Trophoblast cell (in vitro differentiated cells and primary cell): ENCODE measurements around the gene AOX1.
"Not testable (repeated sequence)": the region's sequence is repeated elsewhere in the genome, so short reads cannot be mapped to it uniquely, and the experiment has no call there.

ENCODE experiments used
- DNase-seq, 2 donors: peaks; one replicate each; pipeline ENCODE4 v3.0.0-alpha.2; 2016
- H2AFZ ChIP-seq: 2 replicates; pipeline ENCODE4 v1.6.1; 2013; ENCODE audit warnings: low read length, moderate library complexity, mild to moderate bottlenecking; ENCODE audit not compliant: insufficient read depth, poor library complexity
- H2AK5ac ChIP-seq: 2 replicates; pipeline ENCODE4 v1.6.1; 2013; ENCODE audit warnings: mild to moderate bottlenecking, low read length
- H2BK120ac ChIP-seq: 2 replicates; pipeline ENCODE4 v1.6.1; 2013; ENCODE audit warnings: low read length, mild to moderate bottlenecking, moderate library complexity; ENCODE audit not compliant: insufficient read depth, poor library complexity
- H2BK12ac ChIP-seq: 2 replicates; pipeline ENCODE4 v1.6.1; 2013; ENCODE audit warnings: mild to moderate bottlenecking, low read length, moderate library complexity
- H2BK5ac ChIP-seq: 2 replicates; pipeline ENCODE4 v1.6.1; 2013; ENCODE audit warnings: low read length, low read depth, moderate library complexity, mild to moderate bottlenecking; ENCODE audit not compliant: poor library complexity
- H3K14ac ChIP-seq: 2 replicates; pipeline ENCODE4 v1.6.1; 2013; ENCODE audit warnings: mild to moderate bottlenecking, low read length
- H3K18ac ChIP-seq: 2 replicates; pipeline ENCODE4 v1.6.1; 2013; ENCODE audit warnings: mild to moderate bottlenecking, low read length
- H3K23ac ChIP-seq: 2 replicates; pipeline ENCODE4 v1.6.1; 2013; ENCODE audit warnings: low read length
- H3K27ac ChIP-seq: 2 replicates; pipeline ENCODE4 v1.5.1; 2013; ENCODE audit warnings: low read depth, mild to moderate bottlenecking, inconsistent platforms, low read length, moderate library complexity
- H3K27me3 ChIP-seq: 2 replicates; pipeline ENCODE4 v1.6.1; 2013; ENCODE audit warnings: inconsistent platforms, mild to moderate bottlenecking, low read length, moderate library complexity; ENCODE audit not compliant: insufficient read depth
- H3K36me3 ChIP-seq, 2 experiments: 1 replicate in 1 of 2; 2 replicates in 1 of 2; pipeline ENCODE4 v1.6.1; 2013; ENCODE audit warnings: low read length in 2 of 2, mild to moderate bottlenecking in 2 of 2, moderate library complexity in 1 of 2; ENCODE audit not compliant: insufficient read depth in 2 of 2, control insufficient read depth in 1 of 2
- H3K4ac ChIP-seq: 2 replicates; pipeline ENCODE4 v1.6.1; 2013; ENCODE audit warnings: low read depth, mild to moderate bottlenecking, low read length, moderate library complexity
- H3K4me1 ChIP-seq, 2 experiments: 1 replicate in 1 of 2; 2 replicates in 1 of 2; pipeline ENCODE4 v1.6.1; 2013; ENCODE audit warnings: low read length in 2 of 2, mild to moderate bottlenecking in 2 of 2, moderate library complexity in 1 of 2; ENCODE audit not compliant: insufficient read depth in 2 of 2, control insufficient read depth in 1 of 2
- H3K4me2 ChIP-seq: 2 replicates; pipeline ENCODE4 v1.6.1; 2013; ENCODE audit warnings: inconsistent platforms, mild to moderate bottlenecking, low read length, moderate library complexity
- H3K4me3 ChIP-seq: 2 replicates; pipeline ENCODE4 v1.5.1; 2013; ENCODE audit warnings: mild to moderate bottlenecking, low read depth, low read length, inconsistent platforms
- H3K79me1 ChIP-seq: one replicate; pipeline ENCODE4 v1.6.1; 2013; ENCODE audit warnings: low read length
- H3K79me2 ChIP-seq: 2 replicates; pipeline ENCODE4 v1.6.1; 2013; ENCODE audit warnings: low read length, mild to moderate bottlenecking; ENCODE audit not compliant: control insufficient read depth, insufficient read depth, poor library complexity
- H3K9ac ChIP-seq: 2 replicates; pipeline ENCODE4 v1.6.1; 2013; ENCODE audit warnings: mild to moderate bottlenecking, low read length
- H3K9me3 ChIP-seq: 2 replicates; pipeline ENCODE4 v1.6.1; 2013; ENCODE audit warnings: low read depth, mild to moderate bottlenecking, control low read depth, inconsistent platforms, low read length; ENCODE audit not compliant: insufficient read depth
- H4K12ac ChIP-seq: 2 replicates; pipeline ENCODE4 v1.6.1; 2013; ENCODE audit warnings: low read depth, mild to moderate bottlenecking, low read length, moderate library complexity
- H4K8ac ChIP-seq: 2 replicates; pipeline ENCODE4 v1.6.1; 2013; ENCODE audit warnings: low read depth, mild to moderate bottlenecking, low read length, moderate library complexity
- H4K91ac ChIP-seq: one replicate; pipeline ENCODE4 v1.6.1; 2013; ENCODE audit warnings: low read depth, mild to moderate bottlenecking, low read length, moderate library complexity
- WGBS: extraction: QIAGEN DNeasy Blood & Tissue Kit; methylation state at CpG from one replicate; pipeline ENCODE4 v1.1.7; 2013; ENCODE audit warnings: missing lambda C conversion rate; ENCODE audit not compliant: insufficient read length, insufficient coverage; ENCODE audit errors: extremely low coverage; 5-methylcytosine and 5-hydroxymethylcytosine counted together

The AOX1 gene

DNA sequence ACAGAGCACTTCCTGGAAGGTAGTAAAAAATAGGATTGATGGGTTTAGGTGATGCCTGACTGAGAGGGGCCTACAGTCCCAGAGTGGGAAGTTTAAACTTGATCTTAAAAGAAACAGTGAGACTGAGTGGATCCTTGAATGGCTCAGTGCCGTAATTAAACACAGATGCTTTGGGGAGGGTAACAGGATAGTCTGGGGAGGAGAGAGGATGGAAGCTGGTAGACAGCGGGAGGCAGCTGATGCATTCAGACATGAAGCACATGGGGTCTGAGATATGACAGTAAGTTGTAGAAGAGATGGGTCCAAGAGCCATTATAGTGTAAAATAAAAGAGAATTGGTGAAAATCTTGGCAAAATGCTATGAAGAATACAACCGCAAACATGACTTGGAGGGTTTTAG is 54.4 kb downstream of the AOX1 start:
- no CpG with 5 or more reads among the region's 3 CpGs for WGBS

DNA sequence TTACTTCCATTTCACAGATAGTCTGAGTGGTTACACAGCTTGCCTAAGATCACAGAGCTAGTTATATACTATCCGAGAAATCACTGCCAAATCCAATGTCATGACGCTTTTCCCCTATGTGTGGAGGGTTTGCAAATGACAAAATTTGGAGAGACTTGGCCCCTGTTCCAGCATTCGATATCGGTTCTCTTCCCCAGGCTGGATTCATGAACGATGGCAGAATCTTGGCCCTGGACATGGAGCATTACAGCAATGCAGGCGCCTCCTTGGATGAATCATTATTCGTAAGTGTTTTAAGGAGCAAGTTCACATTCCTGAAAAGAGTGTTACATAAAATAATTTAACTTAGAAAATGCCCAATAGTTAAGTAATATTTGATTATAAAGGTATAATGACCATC is 55.1 kb downstream of the AOX1 start:
- H2BK120ac ChIP-seq: no peak overlapping the region
- H4K8ac ChIP-seq: no peak overlapping the region

More for the DNA sequence above, 54.4 kb downstream of the AOX1 start:
- Histone ChIP-seq H3K4me3 (no peak overlapping the region), H4K12ac (no peak overlapping the region), H3K27me3 (no peaks in the 10 kb centered on the region), H2AK5ac (no peak overlapping the region), H3K4me2 (no peak overlapping the region), H2AFZ (no peak overlapping the region), H4K8ac (no peak overlapping the region), H3K27ac (no peak overlapping the region), H3K9ac (no peak overlapping the region), H3K18ac (no peak overlapping the region), H3K36me3 (no peaks in the 10 kb centered on the region), H2BK5ac (no peak overlapping the region), H2BK120ac (no peak overlapping the region), H3K23ac (no peak overlapping the region), H3K4ac (no peak overlapping the region), H3K4me1 (no peaks in the 10 kb centered on the region), H3K9me3 (no peaks in the 10 kb centered on the region), H3K79me2 (no peaks in the 10 kb centered on the region), H2BK12ac (no peak overlapping the region), H4K91ac (no peak overlapping the region), H3K79me1 (no peaks in the 10 kb centered on the region), H3K14ac (no peak overlapping the region)
- DNase-seq: no peak

DNA sequence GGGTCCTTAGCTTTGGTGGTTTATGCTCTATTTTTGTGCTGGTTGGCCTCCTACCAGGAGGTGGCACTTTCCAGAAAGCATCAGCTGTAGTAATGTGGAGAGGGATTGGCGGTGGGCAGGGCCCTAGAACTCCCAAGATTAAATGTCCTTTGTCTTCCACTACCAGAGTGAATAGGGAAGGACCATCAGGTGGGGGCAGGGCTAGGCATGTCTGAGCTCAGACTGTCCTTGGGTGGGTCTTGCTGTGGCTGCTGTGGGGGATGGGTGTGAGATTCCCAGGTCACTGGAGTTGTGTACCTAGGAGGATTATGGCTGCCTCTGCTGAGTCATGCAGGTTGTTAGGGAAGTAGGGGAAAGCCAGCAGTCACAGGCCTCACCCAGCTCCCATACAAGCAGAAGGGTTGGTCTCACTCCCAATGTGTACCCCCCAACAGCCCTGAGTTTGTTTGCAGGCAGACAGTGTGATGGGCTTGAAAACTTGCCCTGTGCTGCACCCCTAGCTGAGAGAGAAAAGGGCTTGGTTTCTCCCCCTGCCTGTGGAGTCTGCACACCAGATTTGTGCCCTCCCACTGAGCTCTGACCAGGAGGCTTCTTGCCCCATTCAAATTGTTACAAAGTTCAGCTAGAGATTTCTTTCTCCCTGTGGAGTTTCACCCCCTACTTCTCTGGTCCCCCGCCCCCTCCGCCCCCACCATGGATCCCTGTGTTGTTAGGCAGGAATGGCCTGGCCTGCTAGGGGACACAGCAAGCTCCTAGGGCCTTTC is 62.9 kb downstream of the AOX1 start:
- H3K4me2 ChIP-seq, DNase-seq, H3K4me1 ChIP-seq, H2BK120ac ChIP-seq, H3K23ac ChIP-seq, H2BK5ac ChIP-seq, H3K4ac ChIP-seq, H3K79me2 ChIP-seq, H3K9ac ChIP-seq, H3K18ac ChIP-seq, H3K27ac ChIP-seq, H3K36me3 ChIP-seq, H4K8ac ChIP-seq, H2AFZ ChIP-seq, H2BK12ac ChIP-seq, H3K14ac ChIP-seq, H3K27me3 ChIP-seq, H3K79me1 ChIP-seq, H3K4me3 ChIP-seq, H2AK5ac ChIP-seq, H4K12ac ChIP-seq, H3K9me3 ChIP-seq: not testable (repeated sequence)
- peak overlapping the region; percentile 19 for H4K91ac ChIP-seq
- no CpG with 5 or more reads among the region's 3 CpGs for WGBS

More for the DNA sequence above, 55.1 kb downstream of the AOX1 start:
- Histone ChIP-seq H2BK12ac (no peak overlapping the region), H3K4ac (no peak overlapping the region), H3K27ac (no peak overlapping the region), H2BK5ac (no peak overlapping the region), H3K4me1 (no peaks in the 10 kb centered on the region), H4K91ac (no peak overlapping the region), H3K9me3 (no peaks in the 10 kb centered on the region), H4K12ac (no peak overlapping the region), H3K9ac (no peak overlapping the region), H3K18ac (no peak overlapping the region), H3K14ac (no peak overlapping the region), H3K4me2 (no peak overlapping the region), H3K27me3 (no peaks in the 10 kb centered on the region), H3K79me2 (no peaks in the 10 kb centered on the region), H2AFZ (no peak overlapping the region), H2AK5ac (no peak overlapping the region), H3K23ac (no peak overlapping the region), H3K36me3 (no peaks in the 10 kb centered on the region), H3K79me1 (no peaks in the 10 kb centered on the region), H3K4me3 (no peak overlapping the region)
- WGBS: no CpG with 5 or more reads among the region's 7 CpGs
- DNase-seq: no peak

DNA sequence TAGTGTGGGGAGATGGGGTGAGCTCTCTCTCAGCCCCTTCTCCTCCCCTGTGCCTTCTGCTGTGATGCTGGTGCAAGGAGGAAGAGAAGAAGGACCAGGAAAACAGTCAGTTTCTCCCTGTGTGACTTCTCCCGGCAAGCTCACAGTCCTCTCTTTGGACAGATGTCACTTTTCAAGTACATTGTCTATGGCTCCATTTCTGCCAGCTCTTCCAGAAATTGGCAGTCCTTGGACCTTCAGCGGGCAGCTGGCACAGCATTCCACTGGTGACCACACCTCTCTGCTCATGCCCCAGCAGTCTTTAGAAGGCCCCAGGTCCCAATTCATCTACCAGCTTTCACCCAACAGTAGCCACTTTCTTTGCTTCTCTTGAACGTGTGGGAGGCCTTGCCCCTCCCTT is 63.9 kb downstream of the AOX1 start:
- H4K91ac ChIP-seq: no peak overlapping the region
- H3K23ac ChIP-seq: no peak overlapping the region
- no peak overlapping the region for H3K18ac ChIP-seq
- H3K4ac ChIP-seq: no peak overlapping the region
- no peak overlapping the region for H2BK12ac ChIP-seq
- no peak overlapping the region for H2BK5ac ChIP-seq
- H3K79me1 ChIP-seq: no peaks in the 10 kb centered on the region
- H2AK5ac ChIP-seq: no peak overlapping the region
- H4K8ac ChIP-seq: no peak overlapping the region
- whole genome bisulfite sequencing: no CpG with 5 or more reads among the region's 3 CpGs
- no peak overlapping the region for H4K12ac ChIP-seq
- H3K14ac ChIP-seq: no peak overlapping the region
- no peak overlapping the region for H2AFZ ChIP-seq
- peaks cover 3 to 5% of the 10 kb centered on the region in 2 experiments for H3K4me1 ChIP-seq
- H3K27ac ChIP-seq: no peak overlapping the region
- H3K9ac ChIP-seq: no peak overlapping the region
- no peaks in the 10 kb centered on the region for H3K36me3 ChIP-seq
- DNase-seq: no peak
- no peak overlapping the region for H2BK120ac ChIP-seq
- H3K4me3 ChIP-seq: no peak overlapping the region
- H3K79me2 ChIP-seq: no peaks in the 10 kb centered on the region
- no peak overlapping the region for H3K4me2 ChIP-seq
- no peaks in the 10 kb centered on the region for H3K9me3 ChIP-seq
- H3K27me3 ChIP-seq: peaks cover 2% of the 10 kb centered on the region
